NT2/D1 (cell line): ENCODE results near the gene CIAO3.

ENCODE experiments used
- DNase-seq: peaks from one replicate; pipeline ENCODE4 v3.0.0-alpha.2; 2011; ENCODE audit warnings: low read depth, low spot score
- H3K27me3 ChIP-seq: 2 replicates; pipeline ENCODE4 v1.6.0; 2011; ENCODE audit warnings: mild to moderate bottlenecking; ENCODE audit not compliant: insufficient read length, insufficient read depth
- H3K36me3 ChIP-seq: 2 replicates; pipeline ENCODE4 v1.6.1; 2011; ENCODE audit warnings: mild to moderate bottlenecking, low read length, mixed read lengths; ENCODE audit not compliant: insufficient read depth, insufficient read length
- H3K4me1 ChIP-seq: 2 replicates; pipeline ENCODE4 v1.5.1; 2011; ENCODE audit not compliant: insufficient read depth, insufficient read length
- H3K4me3 ChIP-seq: 2 replicates; pipeline ENCODE4 v1.5.1; 2011; ENCODE audit warnings: low read depth; ENCODE audit not compliant: insufficient read length
- H3K9ac ChIP-seq: 2 replicates; pipeline ENCODE4 v1.6.0; 2011; ENCODE audit warnings: low read depth; ENCODE audit not compliant: insufficient read length
- H3K9me3 ChIP-seq: 2 replicates; pipeline ENCODE4 v1.5.1; 2011; ENCODE audit warnings: mild to moderate bottlenecking, low read length; ENCODE audit not compliant: insufficient read depth
- SUZ12 ChIP-seq: IDR thresholded peaks from 2 replicates; pipeline ENCODE4 v1.6.1; 2011; ENCODE audit not compliant: insufficient read length, insufficient read depth; ENCODE audit errors: extremely low read depth
- YY1 ChIP-seq: IDR thresholded peaks from 2 replicates; pipeline ENCODE4 v1.6.1; 2011; ENCODE audit not compliant: insufficient read length, insufficient read depth
- ZNF274 ChIP-seq: IDR thresholded peaks from 2 replicates; pipeline ENCODE4 v1.6.1; 2011; ENCODE audit warnings: mild to moderate bottlenecking, low read depth, low read length

Gene CIAO3

DNA sequence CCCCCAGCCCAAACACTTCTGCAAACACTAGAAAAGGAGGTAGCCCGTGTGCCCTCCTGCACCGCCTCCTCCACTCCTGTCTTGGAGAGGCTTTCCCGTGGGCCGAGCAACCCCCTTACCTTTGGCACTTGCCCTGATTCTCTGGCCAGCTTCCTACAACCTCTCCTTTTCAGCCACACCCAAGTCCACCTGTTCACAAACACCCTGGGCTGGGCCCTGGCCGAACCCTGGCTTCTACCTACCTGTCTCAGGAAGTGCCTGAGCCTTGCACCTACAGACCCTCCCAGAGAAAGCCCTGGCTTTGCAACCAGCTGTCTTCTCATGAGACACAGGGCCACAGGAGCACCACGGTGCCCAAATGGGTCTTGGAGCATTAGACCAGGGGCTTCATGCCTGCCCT is 21.9 kb downstream of the CIAO3 start:
- no peaks in the 10 kb centered on the region for H3K27me3 ChIP-seq
- TF ChIP-seq YY1 = no peak
- TF ChIP-seq ZNF274 = no peak
- TF ChIP-seq SUZ12 = no peak
- H3K36me3 ChIP-seq = peaks cover 14% of the 10 kb centered on the region
- no peaks in the 10 kb centered on the region; the same call in 1 of the 2 replicates for H3K9me3 ChIP-seq
- no peak for DNase-seq
- H3K4me1 ChIP-seq = peaks cover 48% of the 10 kb centered on the region
- H3K4me3 ChIP-seq = no peak overlapping the region
- peak overlapping the region; percentile 76 for H3K9ac ChIP-seq

DNA sequence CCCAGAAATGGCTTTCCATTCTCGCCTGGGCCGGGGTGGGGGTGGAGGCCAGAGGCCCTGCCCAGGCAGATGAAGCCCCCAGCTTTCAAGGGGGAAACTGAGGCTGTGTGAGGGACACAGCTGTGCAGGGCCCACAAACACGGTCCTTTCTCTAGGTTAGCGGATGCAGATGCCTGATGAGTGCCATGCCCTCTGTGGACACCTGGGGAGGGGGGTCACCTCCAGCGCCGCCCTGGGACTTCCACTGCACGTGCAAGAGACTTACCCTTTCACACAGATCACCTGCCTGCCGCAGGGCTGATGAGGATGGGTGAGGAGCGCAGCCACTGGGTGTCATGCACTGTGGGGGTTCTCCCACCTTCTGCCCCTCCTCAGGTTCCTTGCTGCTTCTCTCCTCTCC is 22.4 kb downstream of the CIAO3 start:
- no peak for DNase-seq
- Histone ChIP-seq H3K4me1 (peaks cover 51% of the 10 kb centered on the region), H3K27me3 (no peaks in the 10 kb centered on the region), H3K9ac (peak overlapping the region; percentile 76), H3K4me3 (no peak overlapping the region), H3K36me3 (peaks cover 12% of the 10 kb centered on the region), H3K9me3 (no peaks in the 10 kb centered on the region; the same call in 1 of the 2 replicates)
- TF ChIP-seq SUZ12 = no peak
- no peak for TF ChIP-seq YY1
- no peak for TF ChIP-seq ZNF274

DNA sequence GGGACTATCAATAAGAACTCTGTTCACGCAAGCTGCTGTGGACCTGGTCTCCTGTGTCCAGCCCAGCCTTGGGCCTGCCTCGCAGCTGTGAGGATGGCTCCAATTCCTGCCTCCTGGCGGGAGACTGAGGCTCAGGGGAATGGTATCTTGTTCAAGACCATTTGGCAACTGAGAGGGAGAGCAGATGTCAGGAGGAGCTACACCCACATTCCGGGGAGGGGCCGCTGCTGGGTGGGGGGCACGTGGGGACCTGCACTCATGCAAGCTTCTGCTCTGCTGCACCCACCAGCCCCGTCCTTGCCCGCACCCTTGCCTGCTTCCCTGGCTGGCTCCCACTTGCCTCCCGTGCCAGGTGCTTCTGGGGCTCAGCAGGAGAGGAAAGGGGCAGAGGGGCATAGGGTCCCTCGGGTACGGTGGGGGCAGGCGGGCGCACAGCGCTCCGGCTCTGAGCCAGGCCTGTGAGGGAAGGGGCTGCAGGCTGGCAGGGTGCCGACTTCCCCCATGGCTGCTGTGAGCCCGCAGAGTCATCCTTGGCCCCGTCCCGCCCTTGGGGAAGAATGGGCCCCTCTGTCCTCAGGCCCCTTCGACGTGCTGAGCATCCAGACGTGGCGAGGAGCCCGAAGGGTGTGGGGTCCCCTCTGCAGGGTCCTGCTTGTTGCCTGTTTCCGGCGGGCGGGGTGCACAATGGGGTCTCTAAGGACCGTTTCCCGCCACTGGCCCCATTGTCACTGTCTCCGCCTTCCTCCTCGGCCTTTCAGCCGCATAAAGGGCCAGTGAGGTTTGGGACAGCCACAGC is 23.1 kb downstream of the CIAO3 start:
- Histone ChIP-seq H3K9me3 (no peaks in the 10 kb centered on the region; the same call in 1 of the 2 replicates), H3K4me1 (peaks cover 51% of the 10 kb centered on the region), H3K4me3 (no peak overlapping the region), H3K27me3 (no peaks in the 10 kb centered on the region), H3K9ac (peak overlapping the region; percentile 76), H3K36me3 (peaks cover 4% of the 10 kb centered on the region)
- DNase-seq = no peak
- TF ChIP-seq ZNF274 (no peak), YY1 (no peak), SUZ12 (no peak)

DNA sequence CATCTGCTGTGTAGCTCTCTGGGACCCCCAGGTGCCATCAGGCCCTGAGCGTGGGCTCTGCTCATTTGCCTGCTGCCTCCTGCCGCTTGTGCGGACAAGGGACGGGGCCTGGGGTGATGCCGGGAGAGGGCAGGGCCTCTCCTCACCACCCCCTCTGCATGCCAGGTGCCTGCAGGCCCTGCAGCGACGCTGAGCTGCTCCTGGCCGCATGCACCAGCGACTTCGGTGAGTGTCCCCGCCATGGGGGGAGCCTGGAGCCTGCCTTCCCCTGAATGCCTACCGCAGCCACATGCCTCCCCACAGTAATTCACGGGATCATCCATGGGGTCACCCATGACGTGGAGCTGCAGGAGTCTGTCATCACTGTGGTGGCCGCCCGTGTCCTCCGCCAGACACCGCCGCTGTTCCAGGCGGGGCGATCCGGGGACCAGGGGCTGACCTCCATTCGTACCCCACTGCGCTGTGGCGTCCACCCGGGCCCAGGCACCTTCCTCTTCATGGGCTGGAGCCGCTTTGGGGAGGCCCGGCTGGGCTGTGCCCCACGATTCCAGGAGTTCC is 23.9 kb downstream of the CIAO3 start:
- no peak for TF ChIP-seq SUZ12
- no peak for TF ChIP-seq ZNF274
- no peak for TF ChIP-seq YY1
- H3K4me3 ChIP-seq = no peak overlapping the region
- no peaks in the 10 kb centered on the region for H3K9me3 ChIP-seq
- H3K9ac ChIP-seq = peak overlapping the region; percentile 90
- peaks cover 2% of the 10 kb centered on the region for H3K36me3 ChIP-seq
- peaks cover 51% of the 10 kb centered on the region for H3K4me1 ChIP-seq
- no peaks in the 10 kb centered on the region for H3K27me3 ChIP-seq
- DNase-seq = no peak

DNA sequence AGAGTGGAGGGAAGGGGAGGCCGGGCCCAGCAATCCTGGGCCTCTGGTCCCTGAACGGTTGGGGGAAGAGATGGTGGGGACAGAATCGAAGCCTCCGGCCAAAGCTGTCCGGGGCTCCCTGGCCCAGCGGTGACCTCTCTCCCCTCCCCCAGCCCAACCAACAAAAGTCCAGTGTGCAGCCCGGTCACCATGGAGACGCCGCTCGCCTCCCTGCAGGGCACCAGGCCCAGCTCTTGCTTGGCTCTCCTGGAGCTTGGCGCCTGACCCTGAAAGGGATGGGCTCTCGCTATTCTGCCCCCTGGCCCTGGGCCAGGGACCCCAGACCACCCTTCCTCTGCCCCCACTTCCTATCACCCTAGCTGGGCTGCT is 24.6 kb downstream of the CIAO3 start:
- H3K9ac ChIP-seq = peak overlapping the region; percentile 90

DNA sequence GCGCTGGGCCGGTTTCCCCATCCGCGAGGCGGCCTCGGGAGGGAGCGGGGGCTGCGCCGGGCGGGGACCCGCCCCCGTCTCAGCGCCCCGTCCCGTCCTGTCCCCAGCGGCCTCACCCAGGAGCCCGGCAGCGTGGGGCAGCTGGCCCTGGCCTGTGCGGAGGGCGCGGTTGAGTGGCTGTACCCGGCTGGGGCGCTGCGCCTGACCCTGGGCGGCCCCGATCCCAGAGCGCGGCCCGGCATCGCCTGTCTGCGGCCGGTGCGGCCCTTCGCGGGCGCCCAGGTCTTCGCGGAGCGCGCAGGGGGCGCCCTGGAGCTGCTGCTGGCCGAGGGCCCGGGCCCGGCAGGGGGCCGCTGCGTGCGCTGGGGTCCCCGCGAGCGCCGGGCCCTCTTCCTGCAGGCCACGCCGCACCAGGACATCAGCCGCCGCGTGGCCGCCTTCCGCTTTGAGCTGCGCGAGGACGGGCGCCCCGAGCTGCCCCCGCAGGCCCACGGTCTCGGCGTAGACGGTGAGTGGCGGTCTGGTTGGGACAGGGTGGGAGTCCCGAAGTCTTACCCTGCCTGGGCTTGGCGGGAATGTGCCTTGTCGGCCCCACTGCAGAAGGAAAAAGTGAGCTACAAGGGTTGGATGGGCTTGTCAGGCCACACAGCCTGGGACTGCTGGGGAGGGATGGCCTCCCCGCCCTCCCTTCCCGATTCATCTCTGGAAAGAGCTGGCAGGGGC is 25.2 kb downstream of the CIAO3 start:
- no peaks in the 10 kb centered on the region for H3K9me3 ChIP-seq
- peaks cover 10% of the 10 kb centered on the region for H3K27me3 ChIP-seq
- peaks cover 2% of the 10 kb centered on the region for H3K36me3 ChIP-seq
- no peak for TF ChIP-seq ZNF274
- TF ChIP-seq SUZ12 = no peak
- no peak for TF ChIP-seq YY1
- peak overlapping the region; percentile 90 for H3K9ac ChIP-seq
- peaks cover 56% of the 10 kb centered on the region for H3K4me1 ChIP-seq
- DNase-seq = no peak
- peak overlapping the region; percentile 76 for H3K4me3 ChIP-seq

More for the DNA sequence above, 24.6 kb downstream of the CIAO3 start:
- no peak for DNase-seq
- H3K4me1 ChIP-seq = peaks cover 50% of the 10 kb centered on the region
- H3K4me3 ChIP-seq = peak overlapping the region; percentile 76
- H3K9me3 ChIP-seq = no peaks in the 10 kb centered on the region
- no peak for TF ChIP-seq SUZ12
- TF ChIP-seq ZNF274 = no peak
- TF ChIP-seq YY1 = no peak
- peaks cover 4% of the 10 kb centered on the region for H3K27me3 ChIP-seq
- H3K36me3 ChIP-seq = peaks cover 2% of the 10 kb centered on the region

DNA sequence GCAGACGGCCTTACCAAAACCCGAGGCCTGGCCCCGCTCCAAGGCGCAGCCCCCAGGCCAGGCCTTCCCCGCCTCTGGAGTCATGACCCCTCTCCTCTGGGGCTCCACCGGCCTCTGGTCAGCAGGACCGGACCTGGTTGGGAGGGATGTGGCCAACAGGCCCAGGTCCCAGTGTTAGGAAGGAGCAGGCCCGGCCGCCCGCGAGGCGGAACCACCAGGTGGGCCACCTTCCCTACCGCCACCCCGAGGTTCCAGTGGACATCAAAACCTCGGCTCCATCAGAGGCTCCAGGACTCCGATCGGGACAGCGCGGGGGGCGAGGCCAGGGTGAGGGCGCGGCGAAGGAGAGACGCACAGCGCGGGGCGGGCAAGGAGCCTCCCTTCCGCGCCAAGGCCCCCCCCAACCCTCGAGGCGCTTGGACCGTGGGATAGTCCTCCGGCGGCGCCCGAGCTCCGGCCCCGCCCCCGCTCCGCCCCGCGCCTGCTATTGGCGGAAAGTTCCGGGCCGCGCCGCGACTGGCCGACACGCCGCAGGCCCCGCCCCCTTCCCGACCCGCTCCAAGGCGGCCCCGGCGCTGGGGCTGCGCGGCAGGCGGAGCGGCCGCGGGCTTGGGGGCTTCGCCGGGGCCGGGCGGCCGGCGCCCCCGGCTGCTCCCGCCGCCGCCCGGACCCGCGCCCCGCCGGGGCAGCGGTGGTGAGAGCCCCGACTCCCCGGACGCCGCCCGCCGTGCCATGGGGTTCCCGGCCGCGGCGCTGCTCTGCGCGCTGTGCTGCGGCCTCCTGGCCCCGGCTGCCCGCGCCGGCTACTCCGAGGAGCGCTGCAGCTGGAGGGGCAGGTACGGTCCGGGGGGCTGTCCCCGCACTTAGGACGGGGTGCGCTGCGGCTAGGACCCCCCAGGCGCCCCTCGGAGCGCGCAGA is 26.0 kb downstream of the CIAO3 start, which contains the start of gene METRN:
TSS of gene METRN (plus strand) at position 561 of the 919 bp plus-strand sequence. CDS start at position 733, 172 bp downstream.
- TF ChIP-seq SUZ12 = no peak
- no peak for TF ChIP-seq ZNF274
- no peak for TF ChIP-seq YY1
- Histone ChIP-seq H3K36me3 (peaks cover 2% of the 10 kb centered on the region), H3K4me3 (peak within 1 kb of the TSS; percentile 76), H3K9me3 (no peaks in the 10 kb centered on the region), H3K9ac (peak within 1 kb of the TSS; percentile 90), H3K27me3 (peaks cover 18% of the 10 kb centered on the region), H3K4me1 (peaks cover 59% of the 10 kb centered on the region)
- DNase-seq = peak; percentile 77
